Gastrocnemius medialis (tissue), 4 donors: Measurements from ENCODE around the gene PON2. TPM values are rescaled to one million over a fixed set of nuclear protein-coding genes. Genes with fewer than 3 reads are reported as not detected.
"Not testable (repeated sequence)": the region's sequence is repeated elsewhere in the genome, so short reads cannot be mapped to it uniquely, and the experiment has no call there.

Experiments
- ATAC-seq, 2 donors: fragments of 150-250 bp; one replicate each; pipeline ENCODE4 v1.9.1; 2016
- DNase-seq, 2 donors: peaks; one replicate each; pipeline ENCODE4 v3.0.0-alpha.2; 2019
- H3K27ac ChIP-seq, 4 donors: fragments of 200-600 bp; sonication (generic); 1 replicate in 1 of 4; 2 replicates in 3 of 4; pipeline ENCODE4 v1.5.1; 2016 to 2018; ENCODE audit warnings: mild to moderate bottlenecking in 2 of 4, moderate library complexity in 1 of 4
- H3K27me3 ChIP-seq, 3 donors: fragments of 200-600 bp; sonication (generic) in 2 of 3; 1 replicate in 1 of 3; 2 replicates in 2 of 3; pipeline versions ENCODE4 v1.5.1 to v1.6.0; 2016 to 2019; ENCODE audit warnings: mild to moderate bottlenecking in 1 of 3, moderate library complexity in 1 of 3
- H3K36me3 ChIP-seq, 2 donors: fragments of 200-600 bp; sonication (generic) in 1 of 2; one replicate each; pipeline ENCODE4 v1.5.1; 2017 to 2018
- H3K4me1 ChIP-seq, 2 donors: fragments of 200-600 bp; sonication (generic) in 1 of 2; one replicate each; pipeline ENCODE4 v1.5.1; 2016 to 2017; ENCODE audit warnings: mild to moderate bottlenecking in 2 of 2
- H3K4me3 ChIP-seq, 4 donors: fragments of 200-600 bp; sonication (generic) in 3 of 4; 1 replicate in 1 of 4; 2 replicates in 3 of 4; pipeline ENCODE4 v1.5.1; 2016 to 2019; ENCODE audit warnings: mild to moderate bottlenecking in 2 of 4
- H3K9me3 ChIP-seq, 3 donors: fragments of 200-600 bp; sonication (generic) in 2 of 3; 1 replicate in 1 of 3; 2 replicates in 2 of 3; pipeline ENCODE4 v1.5.1; 2016 to 2019
- CTCF ChIP-seq, 5 experiments: fragments of 450-650 bp in 3 of 5; fragments of 200-600 bp in 2 of 5; sonication (generic) in 2 of 5; IDR thresholded peaks in 4 of 5; conservative IDR thresholded peaks in 1 of 5; 1 replicate in 4 of 5; 2 replicates in 1 of 5; pipeline ENCODE4 v1.5.1; 2016 to 2019; ENCODE audit warnings: antibody characterized with exemption in 5 of 5, mild to moderate bottlenecking in 3 of 5, moderate library complexity in 3 of 5
- POLR2A ChIP-seq, 2 donors: fragments of 450-650 bp; IDR thresholded peaks; one replicate each; pipeline ENCODE4 v1.6.1; 2017; ENCODE audit warnings: antibody characterized with exemption in 2 of 2, mild to moderate bottlenecking in 2 of 2, moderate library complexity in 2 of 2
- in situ Hi-C, 4 donors: fragments of 200-750 bp; cut with MboI; loops; one replicate each; pipeline versions ENCODE4 v1.15.0 to v1.8.0; 2017; ENCODE audit warnings: low sequenced_read_pairs in 4 of 4
- intact Hi-C: fragments of 100-400 bp; cut with DNase I; formaldehyde crosslinking; loops from one replicate; pipeline ENCODE4 v1.15.1; 2023; ENCODE audit warnings: low total_unique reads
- total RNA-seq, 4 donors: library from RNA; depleted of rRNA; stranded (reverse); fragments of >200 nt; gene quantifications; one replicate each; pipeline versions ENCODE4 v1.1.0 to v1.2.3, GENCODE V29; 2016

PON2 gene
- total RNA-seq, 4 donors from 2014 or later: 10.2 to 45.4 (median 23.5) TPM

- Histone ChIP-seq H3K27me3 (no peaks in the 10 kb centered on the region), H3K4me1 (no peaks in the 10 kb centered on the region), H3K36me3 (no peaks in the 10 kb centered on the region), H3K4me3 (no peak overlapping the region), H3K27ac (no peak overlapping the region), H3K9me3 (no peaks in the 10 kb centered on the region)
- TF ChIP-seq POLR2A (IDR thresholded peaks at IDR 0.05) (no peak), CTCF (IDR thresholded peaks at IDR 0.05 in 4 of 5, conservative IDR thresholded peaks at IDR 0.05 in 1 of 5) (no peak)
- DNase-seq: no peak
- intact Hi-C loops: no loop called here
- in situ Hi-C loops: no loop called here
- no peak for ATAC-seq
Measured at GRCh38 chr7:95389516-95389915, 45.3 kb downstream of the PON2 start.

- H3K4me1 ChIP-seq, H3K4me3 ChIP-seq, intact Hi-C loops, H3K9me3 ChIP-seq, ATAC-seq, H3K27me3 ChIP-seq, DNase-seq, H3K27ac ChIP-seq, in situ Hi-C loops, H3K36me3 ChIP-seq: not testable (repeated sequence)
Measured at GRCh38 chr7:95379457-95379856, 55.4 kb downstream of the PON2 start.

- ATAC-seq (no peak), DNase-seq (no peak)
- H3K27me3 ChIP-seq: no peaks in the 10 kb centered on the region
- intact Hi-C loops: no loop called here
- no peaks in the 10 kb centered on the region for H3K4me1 ChIP-seq
- no peaks in the 10 kb centered on the region for H3K9me3 ChIP-seq
- H3K4me3 ChIP-seq: no peak overlapping the region
- in situ Hi-C loops: no loop called here
- TF ChIP-seq POLR2A (IDR thresholded peaks at IDR 0.05) (no peak), CTCF (IDR thresholded peaks at IDR 0.05 in 4 of 5, conservative IDR thresholded peaks at IDR 0.05 in 1 of 5) (no peak)
- no peaks in the 10 kb centered on the region for H3K36me3 ChIP-seq
- H3K27ac ChIP-seq: no peak overlapping the region
Measured at GRCh38 chr7:95376632-95377400, 58.0 kb downstream of the PON2 start.

- ATAC-seq (no peak), DNase-seq (no peak)
- Histone ChIP-seq H3K27ac (no peak overlapping the region), H3K36me3 (no peaks in the 10 kb centered on the region), H3K4me1 (no peaks in the 10 kb centered on the region), H3K9me3 (no peaks in the 10 kb centered on the region), H3K27me3 (no peaks in the 10 kb centered on the region), H3K4me3 (no peak overlapping the region)
- intact Hi-C loops (no loop called here), in situ Hi-C loops (no loop called here)
- TF ChIP-seq CTCF (IDR thresholded peaks at IDR 0.05 in 4 of 5, conservative IDR thresholded peaks at IDR 0.05 in 1 of 5) (no peak), POLR2A (IDR thresholded peaks at IDR 0.05) (no peak)
Measured at GRCh38 chr7:95375591-95376257, 59.1 kb downstream of the PON2 start.

GRCh38 chr7:95373323-95373722 is 61.5 kb downstream of the PON2 start:
- H3K27ac ChIP-seq: no peak overlapping the region
- DNase-seq (no peak), ATAC-seq (no peak)
- in situ Hi-C loops: no loop called here
- H3K4me3 ChIP-seq: no peak overlapping the region
- intact Hi-C loops: no loop called here
- H3K27me3 ChIP-seq: no peaks in the 10 kb centered on the region
- H3K4me1 ChIP-seq: no peaks in the 10 kb centered on the region
- TF ChIP-seq POLR2A (IDR thresholded peaks at IDR 0.05): no peak
- no peak for TF ChIP-seq CTCF (IDR thresholded peaks at IDR 0.05 in 4 of 5, conservative IDR thresholded peaks at IDR 0.05 in 1 of 5)
- H3K9me3 ChIP-seq: no peaks in the 10 kb centered on the region
- H3K36me3 ChIP-seq: no peaks in the 10 kb centered on the region
